Measurements from ENCODE around the gene UTP25. TPM values are rescaled to one million over a fixed set of nuclear protein-coding genes. Genes with fewer than 3 reads are reported as not detected.

Gene UTP25, protein sequence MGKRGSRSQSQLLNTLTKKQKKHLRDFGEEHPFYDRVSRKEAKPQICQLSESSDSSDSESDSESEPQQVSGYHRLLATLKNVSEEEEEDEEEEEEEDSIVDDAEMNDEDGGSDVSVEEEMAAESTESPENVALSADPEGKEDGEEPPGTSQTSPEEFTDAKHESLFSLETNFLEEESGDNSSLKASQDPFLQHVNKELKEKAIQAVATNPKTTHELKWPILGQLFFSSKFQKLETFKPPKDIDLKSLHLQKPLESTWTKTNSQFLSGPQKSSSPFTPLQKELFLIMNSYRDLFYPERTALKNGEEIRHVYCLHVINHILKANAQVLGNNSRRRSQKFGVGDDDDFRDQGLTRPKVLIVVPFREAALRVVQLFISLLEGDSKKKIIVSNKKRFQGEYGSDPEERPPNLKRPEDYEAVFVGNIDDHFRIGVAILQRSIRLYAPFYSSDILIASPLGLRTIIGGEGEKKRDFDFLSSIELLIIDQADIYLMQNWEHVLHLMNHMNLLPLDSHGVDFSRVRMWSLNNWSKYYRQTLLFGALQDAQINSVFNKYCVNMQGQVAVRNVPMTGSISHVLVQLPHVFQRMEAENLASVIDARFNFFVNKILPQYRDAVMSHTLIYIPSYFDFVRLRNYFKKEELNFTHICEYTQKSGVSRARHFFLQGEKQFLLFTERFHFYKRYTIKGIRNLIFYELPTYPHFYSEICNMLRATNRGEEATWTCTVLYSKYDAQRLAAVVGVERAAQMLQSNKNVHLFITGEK
- total RNA-seq: 1 to 10 TPM; 5.7 to 7.5 (median 6.8) TPM

DNA sequence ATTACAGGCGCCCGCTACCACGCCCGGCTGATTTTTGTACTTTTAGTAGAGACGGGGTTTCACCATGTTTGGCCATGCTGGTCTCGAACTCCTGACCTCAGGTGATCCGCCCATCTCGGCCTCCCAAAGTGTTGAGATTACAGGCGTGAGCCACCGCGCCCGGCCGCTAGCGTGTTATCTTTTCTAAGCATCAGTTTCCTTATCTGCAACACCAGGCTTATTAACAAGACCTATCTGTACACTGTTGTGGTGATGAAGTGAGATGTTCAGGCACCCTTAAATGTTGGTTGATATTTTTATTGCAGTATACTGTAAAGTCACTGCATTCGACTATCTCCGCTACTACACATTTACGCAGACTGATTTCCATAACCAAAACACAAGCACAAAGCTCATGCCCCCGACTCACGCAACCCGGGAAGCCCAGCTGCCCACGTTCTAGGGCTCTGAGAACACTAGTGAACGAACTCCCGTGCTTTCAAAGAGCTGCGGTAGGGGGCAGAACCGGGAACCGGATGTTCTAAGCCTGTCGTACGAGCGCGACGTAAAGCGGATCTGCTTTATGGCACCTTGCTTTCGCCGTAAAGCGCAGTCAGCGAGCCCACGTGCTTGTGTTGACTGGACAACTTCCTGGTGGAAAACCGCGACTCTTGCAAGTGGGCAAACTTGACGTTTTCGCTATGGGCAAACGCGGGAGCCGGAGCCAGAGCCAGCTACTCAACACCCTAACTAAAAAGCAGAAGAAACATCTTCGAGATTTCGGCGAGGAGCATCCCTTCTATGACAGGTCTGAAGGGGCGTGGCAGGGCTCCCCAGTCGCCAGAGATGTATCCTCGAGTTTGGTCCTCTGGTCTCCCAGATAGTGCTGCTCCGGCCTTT, at the start of gene UTP25:
Gene UTP25, plus strand, starts transcription at position 589 of the 879 bp plus-strand sequence. Its CDS starts 92 bp downstream, at position 681.
- H3K27ac ChIP-seq: peak within 1 kb of the TSS; percentile 21 to 86 (median 73)
- TF ChIP-seq, protein P1, sequence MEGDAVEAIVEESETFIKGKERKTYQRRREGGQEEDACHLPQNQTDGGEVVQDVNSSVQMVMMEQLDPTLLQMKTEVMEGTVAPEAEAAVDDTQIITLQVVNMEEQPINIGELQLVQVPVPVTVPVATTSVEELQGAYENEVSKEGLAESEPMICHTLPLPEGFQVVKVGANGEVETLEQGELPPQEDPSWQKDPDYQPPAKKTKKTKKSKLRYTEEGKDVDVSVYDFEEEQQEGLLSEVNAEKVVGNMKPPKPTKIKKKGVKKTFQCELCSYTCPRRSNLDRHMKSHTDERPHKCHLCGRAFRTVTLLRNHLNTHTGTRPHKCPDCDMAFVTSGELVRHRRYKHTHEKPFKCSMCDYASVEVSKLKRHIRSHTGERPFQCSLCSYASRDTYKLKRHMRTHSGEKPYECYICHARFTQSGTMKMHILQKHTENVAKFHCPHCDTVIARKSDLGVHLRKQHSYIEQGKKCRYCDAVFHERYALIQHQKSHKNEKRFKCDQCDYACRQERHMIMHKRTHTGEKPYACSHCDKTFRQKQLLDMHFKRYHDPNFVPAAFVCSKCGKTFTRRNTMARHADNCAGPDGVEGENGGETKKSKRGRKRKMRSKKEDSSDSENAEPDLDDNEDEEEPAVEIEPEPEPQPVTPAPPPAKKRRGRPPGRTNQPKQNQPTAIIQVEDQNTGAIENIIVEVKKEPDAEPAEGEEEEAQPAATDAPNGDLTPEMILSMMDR (IDR thresholded peaks at IDR 0.05): peak; percentile 52 to 90 (median 70)
- TF ChIP-seq EP300 (IDR thresholded peaks at IDR 0.05) (peak; percentile 73 to 96), POLR2A (IDR thresholded peaks at IDR 0.05) (peak in 1 of 2 donors; percentile 36)
- H3K36me3 ChIP-seq: peaks cover 0 to 23% (median 0%) of the 10 kb centered on the region in 3 donors
- DNase-seq (ENCODE audit: low spot score in 2 of 2): peak; percentile 86 to 97
- 25 to 30% methylated on average over 46 to 51 of the region's 51 CpGs for WGBS, 2 donors
- H3K9me3 ChIP-seq: no peaks in the 10 kb centered on the region
- peaks cover 0 to 34% (median 3%) of the 10 kb centered on the region in 4 donors for H3K4me1 ChIP-seq
- H3K4me3 ChIP-seq: peak within 1 kb of the TSS; percentile 70 to 91 (median 74)
- H3K27me3 ChIP-seq: no peaks in the 10 kb centered on the region

DNA sequence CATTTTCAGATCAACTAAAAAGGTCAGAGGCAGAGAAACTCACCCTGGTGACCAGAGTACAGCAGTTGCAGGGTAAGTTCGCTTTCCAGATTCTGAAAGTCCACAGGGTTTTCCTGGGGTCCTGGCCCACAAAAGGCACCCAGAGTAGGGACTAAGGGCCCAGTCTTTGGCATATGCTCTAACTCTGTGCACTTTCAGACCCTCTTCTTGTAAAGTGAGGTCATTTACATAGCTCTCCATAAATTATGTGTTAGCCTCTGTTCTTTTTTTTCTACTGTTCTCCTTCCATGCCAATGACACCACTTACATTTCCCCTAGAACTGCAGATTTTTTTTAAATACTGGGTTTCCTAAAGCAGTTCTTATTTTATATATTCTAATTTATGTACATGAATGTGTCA, 49.7 kb upstream of the UTP25 start:
- Histone ChIP-seq H3K4me1 (peaks cover 0 to 7% (median under 1%) of the 10 kb centered on the region in 4 donors), H3K27me3 (no peaks in the 10 kb centered on the region), H3K9me3 (no peaks in the 10 kb centered on the region), H3K36me3 (peaks cover 0 to 15% (median 9%) of the 10 kb centered on the region in 3 donors), H3K4me3 (no peak overlapping the region), H3K27ac (no peak overlapping the region)
- WGBS, 2 donors: 62 to 95% methylated on average over 1 of the region's 1 CpG
- TF ChIP-seq, protein P1 (IDR thresholded peaks at IDR 0.05): no peak
- TF ChIP-seq EP300 (IDR thresholded peaks at IDR 0.05) (no peak), POLR2A (IDR thresholded peaks at IDR 0.05) (no peak)
- no peak for DNase-seq (ENCODE audit: low spot score in 2 of 2)

DNA sequence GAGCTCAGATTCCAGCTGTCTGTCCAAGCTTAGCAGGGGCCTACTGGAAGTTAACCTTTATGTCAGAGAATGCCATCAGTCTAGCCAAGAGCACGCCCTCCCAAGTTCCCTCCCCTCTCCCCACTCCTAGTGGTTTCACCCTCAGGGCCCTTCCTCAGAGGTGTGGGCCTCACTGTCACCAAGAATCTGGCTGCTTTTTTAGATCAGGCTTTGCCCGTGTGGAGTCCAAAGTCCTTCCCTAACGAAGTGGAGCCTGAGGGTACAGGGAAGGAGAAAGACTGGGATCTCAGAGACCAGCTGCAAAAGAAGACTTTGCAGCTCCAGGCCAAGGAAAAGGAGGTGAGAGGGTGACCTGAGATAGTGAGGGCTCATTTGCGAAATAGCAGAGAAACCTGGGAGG, 47.5 kb upstream of the UTP25 start:
- 85 to 89% methylated on average over 4 of the region's 4 CpGs for WGBS, 2 donors
- peaks cover 0 to 16% (median 9%) of the 10 kb centered on the region in 3 donors for H3K36me3 ChIP-seq
- H3K4me3 ChIP-seq: no peak overlapping the region
- no peaks in the 10 kb centered on the region for H3K27me3 ChIP-seq
- H3K9me3 ChIP-seq: no peaks in the 10 kb centered on the region
- no peak for DNase-seq (ENCODE audit: low spot score in 2 of 2)
- TF ChIP-seq POLR2A (IDR thresholded peaks at IDR 0.05) (no peak), EP300 (IDR thresholded peaks at IDR 0.05) (no peak)
- TF ChIP-seq, protein P1 (IDR thresholded peaks at IDR 0.05): no peak
- no peak overlapping the region for H3K27ac ChIP-seq
- H3K4me1 ChIP-seq: peaks cover 0 to 17% (median 9%) of the 10 kb centered on the region in 4 donors

DNA sequence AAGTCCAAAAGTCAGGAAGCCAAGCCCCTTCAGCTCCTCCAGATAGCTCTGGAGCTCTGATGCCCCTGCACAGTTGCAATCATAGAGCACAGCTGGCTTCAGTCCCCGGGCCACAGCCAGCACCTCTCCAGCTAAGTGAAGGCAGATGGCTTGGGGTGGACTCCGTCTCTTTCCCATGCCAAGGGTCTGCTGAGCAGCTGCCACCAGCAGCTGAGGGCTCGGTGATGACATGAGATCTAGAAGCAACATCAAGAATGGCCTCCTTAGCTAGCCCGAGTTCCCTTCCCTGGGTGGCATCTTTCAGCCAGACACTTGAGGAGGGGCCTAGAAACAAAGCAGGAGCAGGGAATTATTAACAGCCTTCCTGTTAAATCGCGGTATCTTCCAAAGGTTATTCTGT, 44.4 kb upstream of the UTP25 start:
- Histone ChIP-seq H3K9me3 (no peaks in the 10 kb centered on the region), H3K4me1 (peaks cover 0 to 17% (median 9%) of the 10 kb centered on the region in 4 donors), H3K36me3 (peaks cover 0 to 16% (median 5%) of the 10 kb centered on the region in 3 donors), H3K27ac (no peak overlapping the region), H3K4me3 (no peak overlapping the region), H3K27me3 (no peaks in the 10 kb centered on the region)
- TF ChIP-seq EP300 (IDR thresholded peaks at IDR 0.05) (no peak), POLR2A (IDR thresholded peaks at IDR 0.05) (no peak)
- TF ChIP-seq, protein P1 (IDR thresholded peaks at IDR 0.05): no peak
- no peak for DNase-seq (ENCODE audit: low spot score in 2 of 2)
- WGBS, 2 donors: 63 to 66% methylated on average over 6 of the region's 6 CpGs

All from tibial nerve (tissue), 4 donors.